GM13976 (cell line): ENCODE measurements around the gene TAL1.

Source experiments
- DNase-seq: peaks from one replicate; pipeline ENCODE4 v3.0.0; 2012; ENCODE audit warnings: low spot score
- in situ Hi-C: fragments of 300-500 bp; cut with MboI; formaldehyde crosslinking; loops from one replicate; pipeline ENCODE4 v1.12.0; 2022; ENCODE audit warnings: low sequenced_read_pairs, mixed read lengths, inconsistent platforms; ENCODE audit not compliant: unreplicated experiment
- TF ChIP-seq, protein P1 (sequence below): IDR thresholded peaks from 2 replicates; pipeline ENCODE4 v1.5.1; 2012; ENCODE audit warnings: borderline replicate concordance, mild to moderate bottlenecking; ENCODE audit not compliant: insufficient read depth; ENCODE audit errors: extremely low read depth, missing control alignments, control extremely low read depth

The TAL1 gene

DNA sequence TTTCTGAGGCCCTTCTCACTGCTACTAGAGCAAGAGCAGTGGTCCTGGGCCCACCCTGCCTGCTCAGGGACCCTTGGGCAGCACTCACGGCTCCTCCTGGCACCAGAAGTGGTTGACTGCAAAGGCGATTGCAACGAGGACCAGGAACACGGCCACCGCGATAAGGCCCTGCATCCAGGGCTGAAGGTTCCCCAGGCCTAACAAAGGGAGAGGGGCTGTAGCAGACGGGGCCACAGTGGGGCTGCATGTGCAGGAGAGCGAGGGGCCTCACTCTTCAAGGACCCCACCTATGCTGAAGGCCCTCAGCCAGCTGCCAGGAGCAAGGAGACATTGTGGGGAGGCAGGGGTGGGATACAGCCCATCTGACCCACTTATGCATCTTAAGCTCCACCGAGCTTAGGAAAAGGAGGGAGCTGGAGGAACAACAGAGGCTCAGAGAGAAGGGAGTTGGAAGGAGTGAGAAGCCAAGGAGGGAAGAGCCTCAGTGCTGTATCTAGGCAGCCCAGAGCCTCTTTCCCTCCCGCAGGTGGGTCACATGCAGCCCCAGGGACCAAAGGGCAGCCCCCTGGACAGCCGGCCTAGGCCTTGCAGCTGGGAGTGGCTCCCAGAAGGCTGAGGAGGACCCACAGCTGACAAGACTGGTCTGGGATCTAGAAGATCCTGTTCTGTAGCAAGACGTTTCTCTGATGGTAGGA lies 44.6 kb downstream of the TAL1 start:
- TF ChIP-seq, protein P1, sequence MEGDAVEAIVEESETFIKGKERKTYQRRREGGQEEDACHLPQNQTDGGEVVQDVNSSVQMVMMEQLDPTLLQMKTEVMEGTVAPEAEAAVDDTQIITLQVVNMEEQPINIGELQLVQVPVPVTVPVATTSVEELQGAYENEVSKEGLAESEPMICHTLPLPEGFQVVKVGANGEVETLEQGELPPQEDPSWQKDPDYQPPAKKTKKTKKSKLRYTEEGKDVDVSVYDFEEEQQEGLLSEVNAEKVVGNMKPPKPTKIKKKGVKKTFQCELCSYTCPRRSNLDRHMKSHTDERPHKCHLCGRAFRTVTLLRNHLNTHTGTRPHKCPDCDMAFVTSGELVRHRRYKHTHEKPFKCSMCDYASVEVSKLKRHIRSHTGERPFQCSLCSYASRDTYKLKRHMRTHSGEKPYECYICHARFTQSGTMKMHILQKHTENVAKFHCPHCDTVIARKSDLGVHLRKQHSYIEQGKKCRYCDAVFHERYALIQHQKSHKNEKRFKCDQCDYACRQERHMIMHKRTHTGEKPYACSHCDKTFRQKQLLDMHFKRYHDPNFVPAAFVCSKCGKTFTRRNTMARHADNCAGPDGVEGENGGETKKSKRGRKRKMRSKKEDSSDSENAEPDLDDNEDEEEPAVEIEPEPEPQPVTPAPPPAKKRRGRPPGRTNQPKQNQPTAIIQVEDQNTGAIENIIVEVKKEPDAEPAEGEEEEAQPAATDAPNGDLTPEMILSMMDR = no peak
- no peak for DNase-seq
- in situ Hi-C loops = loop anchor here (25.0 kb wide), 1 partner anchor 525 kb away; no protein-coding TSS in a partner anchor

DNA sequence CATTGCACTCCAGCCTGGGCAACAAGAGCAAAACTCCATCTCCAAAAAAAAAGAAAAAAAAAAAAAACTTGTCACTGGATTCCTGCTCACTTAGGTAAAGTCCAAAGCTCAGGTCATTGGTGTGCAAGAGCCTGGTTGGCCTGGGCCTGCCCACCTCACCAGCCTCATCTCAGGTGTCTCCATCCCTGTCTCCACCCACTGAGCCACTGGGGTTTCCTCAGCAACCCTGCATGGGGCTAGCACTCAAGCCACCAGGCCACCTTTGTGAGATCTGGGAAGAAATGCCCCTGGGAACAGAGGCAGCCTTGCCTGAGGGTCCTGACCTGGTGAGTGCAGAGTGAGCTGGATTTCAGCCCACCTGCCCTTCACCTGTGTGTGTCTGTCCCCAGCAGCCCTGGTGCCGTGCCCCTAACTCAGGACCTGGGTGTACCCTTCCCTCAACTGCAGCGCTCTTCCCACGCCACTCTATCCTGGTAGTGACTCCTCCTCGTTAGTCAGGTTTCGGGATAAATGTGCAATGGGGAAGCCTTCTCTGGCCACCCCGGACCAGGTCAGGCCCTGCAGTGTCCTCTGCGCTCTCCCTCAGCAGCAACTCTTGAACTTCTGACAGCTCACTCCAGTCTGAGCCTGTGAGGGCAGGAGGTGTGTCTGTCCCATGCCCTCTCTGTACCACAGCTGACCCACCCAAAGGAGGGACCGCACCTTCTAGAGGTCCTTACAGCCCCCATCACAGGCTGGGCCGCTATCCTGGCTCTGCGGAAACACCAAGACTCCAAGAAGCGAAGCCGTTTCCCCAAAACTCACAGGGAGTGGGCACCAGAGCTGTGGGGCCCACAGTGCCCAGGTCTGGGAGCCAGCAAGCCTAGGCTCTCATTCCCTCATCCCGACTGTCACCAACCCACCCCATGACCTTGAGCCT lies 45.5 kb downstream of the TAL1 start:
- no peak for DNase-seq
- TF ChIP-seq, protein P1 = no peak
- in situ Hi-C loops = loop anchor here (25.0 kb wide), 1 partner anchor 526 kb away; no protein-coding TSS in a partner anchor

DNA sequence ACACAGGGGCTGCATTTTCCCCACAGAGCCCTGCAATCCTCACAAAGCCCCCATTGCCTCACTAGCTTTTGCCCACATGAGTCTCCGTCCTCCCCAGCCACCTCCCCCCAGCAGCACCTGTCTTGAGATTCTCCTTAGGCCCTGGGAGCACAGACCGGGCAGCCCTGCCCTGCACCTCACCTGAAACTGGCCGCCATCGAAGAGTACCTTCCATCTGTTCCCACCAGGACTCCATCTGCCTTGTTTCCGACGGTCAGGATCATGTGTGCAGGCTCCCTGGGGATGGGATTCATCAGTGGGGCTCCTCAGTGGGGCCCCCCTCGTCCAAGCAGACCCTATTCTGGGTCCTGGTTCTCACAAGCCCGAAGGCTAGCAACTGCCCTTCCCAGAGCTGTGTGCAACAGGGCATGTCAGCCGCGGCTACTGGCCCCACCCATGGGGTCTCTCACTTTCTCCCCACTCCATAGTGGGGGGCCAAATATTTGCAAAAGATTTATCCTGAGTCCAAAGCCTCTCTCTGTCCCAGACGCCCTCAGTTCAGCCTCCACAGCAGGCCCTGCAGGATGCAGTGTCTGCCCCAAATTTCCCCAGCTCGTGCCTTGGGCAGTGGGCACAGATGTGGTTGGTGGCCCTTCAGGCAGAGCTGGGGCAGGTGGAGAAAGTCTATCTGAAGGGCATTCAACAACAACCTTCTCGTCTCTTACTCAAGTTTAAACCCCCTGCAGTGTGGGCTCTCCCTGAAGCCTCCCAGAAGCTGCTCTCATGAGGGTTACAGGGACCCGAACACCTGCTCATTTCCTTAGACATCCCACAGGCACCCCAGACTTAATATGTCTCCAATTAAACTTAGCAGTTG lies 47.0 kb downstream of the TAL1 start:
- TF ChIP-seq, protein P1 = no peak
- in situ Hi-C loops = loop anchor here (25.0 kb wide), 1 partner anchor 527 kb away; no protein-coding TSS in a partner anchor

DNA sequence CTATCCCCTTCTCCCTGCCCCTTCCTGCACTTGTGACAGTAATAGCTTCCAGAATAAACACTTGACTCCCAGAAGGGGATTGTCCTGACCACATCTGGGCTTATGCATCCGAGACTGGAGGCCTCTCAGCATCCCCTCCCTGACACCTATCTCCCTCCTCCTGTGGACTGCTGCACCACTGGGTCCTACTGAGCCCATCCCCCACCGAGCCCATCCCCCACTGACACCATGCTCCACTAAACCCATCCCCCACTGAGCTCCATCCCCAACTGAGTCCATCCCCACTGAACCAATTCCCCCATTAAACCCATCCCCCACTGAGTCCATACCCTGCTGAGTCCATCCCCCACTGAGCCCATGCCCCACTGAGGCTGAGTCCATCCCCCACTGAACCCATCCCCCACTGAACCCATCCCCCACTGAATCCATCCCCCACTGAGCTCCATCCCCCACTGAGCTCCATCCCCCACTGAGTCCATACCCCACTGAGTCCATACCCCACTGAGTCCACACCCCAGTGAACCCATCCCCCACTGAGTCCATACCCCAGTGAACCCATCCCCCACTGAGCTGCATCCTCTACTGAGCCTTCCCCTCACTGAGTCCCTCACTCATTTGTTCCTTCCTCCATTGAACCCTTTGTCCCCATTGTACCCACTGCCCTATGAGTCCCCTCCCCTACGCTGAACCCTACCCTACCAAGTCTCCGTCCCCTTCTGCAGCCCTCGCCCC lies 47.8 kb downstream of the TAL1 start:
- in situ Hi-C loops = loop anchor here (25.0 kb wide), 1 partner anchor 528 kb away; no protein-coding TSS in a partner anchor
- DNase-seq = peak; percentile 48

More for the DNA sequence above, 47.0 kb downstream of the TAL1 start:
- peak; percentile 25 for DNase-seq

DNA sequence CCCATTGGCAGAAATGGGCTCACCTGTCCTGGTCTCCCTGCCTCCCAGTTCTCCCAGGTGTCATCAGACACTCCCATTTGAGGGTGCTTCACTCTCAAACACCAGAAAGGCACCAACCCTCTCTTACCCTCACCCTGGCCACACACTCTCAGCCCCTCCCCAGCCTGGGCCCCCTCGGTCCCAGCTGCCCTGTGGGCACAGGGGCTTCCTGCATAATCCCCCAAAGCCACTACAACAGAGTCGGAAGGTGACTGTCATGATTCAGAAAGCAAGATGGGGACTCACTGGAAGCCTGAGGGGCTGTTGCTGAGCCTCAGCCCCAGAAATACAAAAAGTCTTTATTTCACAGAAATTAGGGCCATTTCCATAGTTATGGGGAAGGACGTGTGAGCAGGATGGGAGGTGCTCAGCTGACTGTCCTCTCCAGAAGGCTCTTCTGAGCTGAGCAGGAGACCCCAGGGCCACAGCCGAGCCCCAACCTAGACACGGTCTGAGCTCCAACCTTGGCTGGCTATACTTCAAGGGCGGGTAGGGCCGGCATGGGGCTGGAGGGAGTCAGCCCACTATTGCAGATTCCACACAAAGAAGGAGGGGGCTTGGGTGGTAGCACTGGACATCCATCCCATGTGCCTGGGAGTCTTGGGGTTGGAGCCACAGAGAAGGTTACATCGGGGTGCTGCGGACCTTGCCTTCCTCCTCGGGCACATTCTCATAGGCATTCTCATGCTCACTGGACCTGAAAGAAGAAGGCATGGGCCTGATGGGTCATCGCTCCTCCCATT lies 48.5 kb downstream of the TAL1 start:
- TF ChIP-seq, protein P1 = no peak
- in situ Hi-C loops = loop anchor here (25.0 kb wide), 1 partner anchor 529 kb away; no protein-coding TSS in a partner anchor
- no peak for DNase-seq

More for the DNA sequence above, 47.8 kb downstream of the TAL1 start:
- TF ChIP-seq, protein P1 = no peak
